H1 (cell line): ENCODE data around the gene TMEM125. TPM values are rescaled to one million over a fixed set of nuclear protein-coding genes. Genes with fewer than 3 reads are reported as not detected.

Experiments used
- CTCF ChIA-PET: fragments of 300-600 bp; sonication (Branson Sonifier 250); formaldehyde crosslinking; loops from one replicate; lab custom pipeline; 2021; ENCODE audit not compliant: partially characterized antibody; lab: Charles Lee
- POLR2A ChIA-PET: fragments of 300-600 bp; sonication (Branson Sonifier 250); formaldehyde crosslinking; loops from one replicate; lab custom pipeline; 2021; ENCODE audit warnings: inconsistent platforms; ENCODE audit not compliant: partially characterized antibody; lab: Charles Lee
- DNase-seq, 2 experiments: peaks; one replicate each; pipeline versions ENCODE4 v3.0.0 to v3.0.0-alpha.2; 2010 to 2022; ENCODE audit warnings: low spot score in 2 of 2, low read depth in 1 of 2, mixed read lengths in 1 of 2
- FAIRE-seq: peaks from 2 replicates; lab custom pipeline; 2011; peaks lifted over from hg19 to GRCh38; lab: Jason Lieb, UNC
- H2AFZ ChIP-seq: 2 replicates; pipeline ENCODE4 v1.8.1; 2012; ENCODE audit warnings: low read length, inconsistent platforms
- H2AK5ac ChIP-seq: 2 replicates; pipeline ENCODE4 v1.6.1; 2013; ENCODE audit warnings: low read depth, low read length
- H2BK120ac ChIP-seq: replicated peaks from 2 replicates; pipeline ENCODE3; 2013; ENCODE audit warnings: low read depth, low read length, inconsistent platforms
- H2BK12ac ChIP-seq: 2 replicates; pipeline ENCODE4 v1.6.1; 2013; ENCODE audit warnings: low read depth, low read length
- H2BK15ac ChIP-seq: 2 replicates; pipeline ENCODE4 v1.6.1; 2013; ENCODE audit warnings: low read length
- H2BK20ac ChIP-seq: 2 replicates; pipeline ENCODE4 v1.6.1; 2013; ENCODE audit warnings: low read length
- H2BK5ac ChIP-seq: 2 replicates; pipeline ENCODE4 v1.6.1; 2013; ENCODE audit warnings: low read depth, low read length
- H3K14ac ChIP-seq: 2 replicates; pipeline ENCODE4 v1.6.1; 2013; ENCODE audit warnings: inconsistent platforms; ENCODE audit not compliant: insufficient read length
- H3K18ac ChIP-seq: 2 replicates; pipeline ENCODE4 v1.6.1; 2013; ENCODE audit warnings: low read length; ENCODE audit errors: extremely low read depth
- H3K23ac ChIP-seq: 2 replicates; pipeline ENCODE4 v1.6.1; 2013; ENCODE audit warnings: inconsistent platforms; ENCODE audit not compliant: insufficient read length
- H3K23me2 ChIP-seq: 2 replicates; pipeline ENCODE4 v1.6.1; 2013; ENCODE audit warnings: low read depth, low read length
- H3K27ac ChIP-seq: 2 replicates; pipeline ENCODE4 v1.6.1; 2011; ENCODE audit warnings: low read depth, low read length, inconsistent platforms
- H3K27me3 ChIP-seq, 4 experiments: replicated peaks in 1 of 4; 1 replicate in 1 of 4; 2 replicates in 3 of 4; pipeline versions ENCODE4 v1.6.1 to v1.8.1; 2011 to 2013; ENCODE audit warnings: low read length in 3 of 4, mild to moderate bottlenecking in 3 of 4, inconsistent platforms in 2 of 4, mixed read lengths in 2 of 4, moderate library complexity in 1 of 4; ENCODE audit not compliant: control insufficient read depth in 3 of 4, insufficient read depth in 3 of 4; ENCODE audit errors: extremely low read depth in 1 of 4
- H3K36me3 ChIP-seq, 4 experiments: 2 replicates each; pipeline versions ENCODE4 v1.6.1 to v1.8.1; 2011 to 2013; ENCODE audit warnings: mild to moderate bottlenecking in 4 of 4, low read length in 3 of 4, moderate library complexity in 2 of 4, control low read depth in 1 of 4, inconsistent platforms in 1 of 4; ENCODE audit not compliant: insufficient read depth in 4 of 4, control insufficient read depth in 2 of 4
- H3K4ac ChIP-seq: replicated peaks from 2 replicates; pipeline ENCODE3; 2013; ENCODE audit warnings: low read length, low read depth, mixed read lengths, inconsistent platforms; ENCODE audit not compliant: insufficient read length
- H3K4me1 ChIP-seq, 4 experiments: replicated peaks in 1 of 4; 1 replicate in 1 of 4; 2 replicates in 3 of 4; pipeline versions ENCODE4 v1.6.1 to v1.8.1; 2011 to 2013; ENCODE audit warnings: low read length in 3 of 4, inconsistent platforms in 2 of 4, mixed read lengths in 1 of 4; ENCODE audit not compliant: insufficient read depth in 4 of 4, control insufficient read depth in 3 of 4
- H3K4me2 ChIP-seq, 2 experiments: 2 replicates each; pipeline versions ENCODE4 v1.6.1 to v1.8.1; 2011 to 2013; ENCODE audit warnings: low read depth in 2 of 2, low read length in 2 of 2, control low read depth in 1 of 2, inconsistent platforms in 1 of 2, mild to moderate bottlenecking in 1 of 2; ENCODE audit not compliant: insufficient read depth in 1 of 2
- H3K4me3 ChIP-seq, 4 experiments: fragments of 200-600, 300-600 bp in 1 of 4; sonication (generic), shearing (Covaris generic), sonication (Bioruptor Twin) in 1 of 4; 2 replicates each; pipeline versions ENCODE4 v1.5.1 to v1.8.1; 2011 to 2016; ENCODE audit warnings: low read length in 4 of 4, low read depth in 3 of 4, control low read depth in 2 of 4, inconsistent platforms in 2 of 4, mild to moderate bottlenecking in 2 of 4, mixed read lengths in 1 of 4, moderate library complexity in 1 of 4; ENCODE audit not compliant: insufficient read depth in 2 of 4; ENCODE audit errors: extremely low read depth in 1 of 4
- H3K56ac ChIP-seq: replicated peaks from 2 replicates; pipeline ENCODE3; 2013; ENCODE audit warnings: low read depth, mild to moderate bottlenecking, mixed read lengths, low read length, inconsistent platforms; ENCODE audit not compliant: insufficient read length
- H3K79me1 ChIP-seq: 2 replicates; pipeline ENCODE4 v1.6.1; 2013; ENCODE audit warnings: low read depth, low read length, control low read depth
- H3K79me2 ChIP-seq, 2 experiments: 2 replicates each; pipeline versions ENCODE4 v1.6.1 to v1.8.1; 2012 to 2013; ENCODE audit warnings: low read length in 2 of 2, mild to moderate bottlenecking in 2 of 2, inconsistent platforms in 1 of 2; ENCODE audit not compliant: insufficient read depth in 2 of 2, control insufficient read depth in 1 of 2
- H3K9ac ChIP-seq, 4 experiments: replicated peaks in 1 of 4; 1 replicate in 1 of 4; 2 replicates in 3 of 4; pipeline versions ENCODE4 v1.6.1 to v1.8.1; 2011 to 2013; ENCODE audit warnings: low read depth in 3 of 4, low read length in 3 of 4, control low read depth in 2 of 4, mild to moderate bottlenecking in 2 of 4, moderate library complexity in 2 of 4, inconsistent platforms in 1 of 4; ENCODE audit errors: extremely low read depth in 1 of 4
- H3K9me3 ChIP-seq, 2 experiments: 2 replicates each; pipeline versions ENCODE4 v1.6.1 to v1.8.1; 2012 to 2013; ENCODE audit warnings: mild to moderate bottlenecking in 2 of 2, moderate library complexity in 2 of 2, control low read depth in 1 of 2, inconsistent platforms in 1 of 2, low read depth in 1 of 2, low read length in 1 of 2, mixed read lengths in 1 of 2; ENCODE audit not compliant: insufficient read depth in 2 of 2
- H4K20me1 ChIP-seq, 2 experiments: replicated peaks in 1 of 2; 2 replicates each; pipeline versions ENCODE3 to v1.8.1; 2011 to 2013; ENCODE audit warnings: inconsistent platforms in 2 of 2, low read length in 2 of 2, mild to moderate bottlenecking in 1 of 2; ENCODE audit not compliant: insufficient read depth in 2 of 2, control insufficient read depth in 1 of 2
- H4K5ac ChIP-seq: 2 replicates; pipeline ENCODE4 v1.6.1; 2013; ENCODE audit warnings: low read length, low read depth, mixed read lengths, inconsistent platforms; ENCODE audit not compliant: insufficient read length
- H4K8ac ChIP-seq: 2 replicates; pipeline ENCODE4 v1.8.0; 2013; ENCODE audit warnings: mild to moderate bottlenecking, moderate library complexity, low read length, inconsistent platforms; ENCODE audit not compliant: insufficient read depth; ENCODE audit errors: extremely low read depth
- H4K91ac ChIP-seq: replicated peaks from 2 replicates; pipeline ENCODE3; 2013; ENCODE audit warnings: low read length, mixed read lengths, inconsistent platforms; ENCODE audit not compliant: insufficient read length
- CBX5 ChIP-seq: fragments of 300-800, 300-1000 bp; sonication (generic); IDR thresholded peaks from 2 replicates; pipeline ENCODE4 v1.7.1; 2016; ENCODE audit warnings: antibody characterized with exemption, low read length, low read depth
- CEBPB ChIP-seq: IDR thresholded peaks from 2 replicates; pipeline ENCODE4 v1.6.1; 2012; ENCODE audit warnings: low read depth, low read length
- CREB1 ChIP-seq: IDR thresholded peaks from 2 replicates; pipeline ENCODE4 v1.6.1; 2012; ENCODE audit warnings: inconsistent platforms
- EGR1 ChIP-seq: IDR thresholded peaks from 2 replicates; pipeline ENCODE4 v1.6.1; 2011; ENCODE audit warnings: low read depth, low read length, borderline replicate concordance
- KDM4A ChIP-seq: IDR thresholded peaks from one replicate; pipeline ENCODE4 v1.7.1; 2012; ENCODE audit warnings: low read depth, mild to moderate bottlenecking, moderate library complexity, low read length, inconsistent platforms; ENCODE audit not compliant: severe bottlenecking
- POU5F1 ChIP-seq: IDR thresholded peaks from 2 replicates; pipeline ENCODE4 v1.6.1; 2011; ENCODE audit warnings: low read depth, mild to moderate bottlenecking, low read length, moderate library complexity
- SAP30 ChIP-seq: fragments of 300-600 bp; sonication (generic); IDR thresholded peaks from 2 replicates; pipeline ENCODE4 v1.7.1; 2012; ENCODE audit warnings: low read length, moderate library complexity, mild to moderate bottlenecking, inconsistent platforms; ENCODE audit not compliant: insufficient read depth, insufficient replicate concordance
- SIRT6 ChIP-seq: IDR thresholded peaks from one replicate; pipeline ENCODE4 v1.7.1; 2012; ENCODE audit warnings: low read length, inconsistent platforms
- SP1 ChIP-seq: IDR thresholded peaks from 2 replicates; pipeline ENCODE4 v1.6.1; 2011; ENCODE audit warnings: low read depth, low read length
- WGBS, 2 experiments: shearing (Covaris generic) in 1 of 2; methylation state at CpG; one replicate each; pipeline versions ENCODE4 v1.1.6 to v1.1.7; 2013 to 2015; ENCODE audit warnings: low lambda C conversion rate in 2 of 2, mixed read lengths in 2 of 2, inconsistent platforms in 1 of 2, low coverage in 1 of 2, missing lambda C conversion rate in 1 of 2; ENCODE audit not compliant: insufficient replicate concordance in 2 of 2, insufficient coverage in 1 of 2, insufficient read length in 1 of 2; ENCODE audit errors: extremely low coverage in 1 of 2, missing lambda C conversion rate in 1 of 2; 5-methylcytosine and 5-hydroxymethylcytosine counted together
- polyA plus RNA-seq, 7 experiments: library from polyadenylated mRNA; depleted of rRNA in 3 of 7; stranded (reverse) in 5 of 7; unstranded in 2 of 7; fragments of >200 nt in 5 of 7; fragments of 200-250 nt in 2 of 7; gene quantifications; 1 replicate in 5 of 7; 2 replicates in 1 of 7; 4 replicates in 1 of 7; pipeline versions ENCODE4 v1.2.1 to v1.2.3, GENCODE V29; 2011 to 2013; ENCODE audit warnings: missing spikeins in 2 of 7, mixed read lengths in 2 of 7
- total RNA-seq: library from RNA; stranded (reverse); fragmentation: NEBNext Ultra II Directional; extraction: Animal tissue kit (Norgen Biotek cat#: 25700); gene quantifications from 2 replicates; pipeline ENCODE4 v1.2.1, GENCODE V29; 2021

TMEM125 gene
- total and polyA plus RNA-seq, 2 of the 8 experiments (the other 6 are each of a cell fraction or from before 2014, with no cell fraction given), result 26.5 to 46.7 TPM

GRCh38 chr1:43296207-43296606 is 26.4 kb downstream of the TMEM125 start:
- Histone ChIP-seq H3K4ac (no peak overlapping the region), H3K23me2 (no peaks in the 10 kb centered on the region; the same call in 1 of the 2 replicates), H3K79me2 (no peaks in the 10 kb centered on the region), H3K18ac (no peak overlapping the region), H2BK20ac (no peak overlapping the region), H3K4me2 (no peak overlapping the region), H2BK120ac (no peak overlapping the region), H4K20me1 (no peaks in the 10 kb centered on the region), H3K56ac (no peak overlapping the region), H2BK15ac (no peak overlapping the region), H4K91ac (no peak overlapping the region), H3K14ac (no peak overlapping the region), H3K4me3 (peak overlapping the region in 1 of 4 experiments; percentile 1; a peak in 1 of 8 replicates), H3K4me1 (peaks cover 1 to 8% (median 6%) of the 10 kb centered on the region in 4 experiments; a peak in 5 of 7 replicates), H2BK12ac (no peak overlapping the region), H3K9me3 (no peaks in the 10 kb centered on the region), H4K8ac (no peak overlapping the region), H3K9ac (no peak overlapping the region), H3K27ac (no peak overlapping the region), H2AK5ac (no peak overlapping the region), H3K36me3 (no peaks in the 10 kb centered on the region), H3K23ac (no peak overlapping the region), H2AFZ (no peak overlapping the region), H4K5ac (peak overlapping the region; percentile 52), H3K79me1 (no peaks in the 10 kb centered on the region), H2BK5ac (no peak overlapping the region), H3K27me3 (no peaks in the 10 kb centered on the region)
- no peak for DNase-seq
- no peak for FAIRE-seq
- POLR2A ChIA-PET, result no interaction called here
- 67% methylated on average over 1 of the region's 1 CpG; no CpG with 5 or more reads in 1 of the 2 experiments for WGBS, 2 experiments
- CTCF ChIA-PET, result interaction anchor here (0.6 to 3.1 kb wide), 2 partner anchors 11 to 45 kb away, joined by 3 to 26 read pairs; partner anchors contain the start of gene C1orf210
- TF ChIP-seq CBX5, result no peak
- TF ChIP-seq SP1, result no peak
- TF ChIP-seq CREB1, result no peak
- no peak for TF ChIP-seq KDM4A
- TF ChIP-seq SIRT6, result no peak
- no peak for TF ChIP-seq CEBPB
- TF ChIP-seq POU5F1, result no peak
- TF ChIP-seq EGR1, result no peak
- no peak for TF ChIP-seq SAP30
